ENCODE measurements around the gene OR2T27. TPM values are rescaled to one million over a fixed set of nuclear protein-coding genes. Genes with fewer than 3 reads are reported as not detected.

Gene OR2T27
- total and polyA plus RNA-seq, 9 of the 15 experiments (the other 6 are each of a cell fraction or from before 2014, with no cell fraction given): not detected

GRCh38 chr1:248627971-248628844, 27.1 kb downstream of the OR2T27 start:
- Histone ChIP-seq H3K79me2 (ENCODE audit: control insufficient read depth, insufficient read depth, low read length) (no peaks in the 10 kb centered on the region), H2AFZ (ENCODE audit: low read depth, low read length) (no peak overlapping the region), H3K4me2 (ENCODE audit: insufficient read depth, low read length) (no peak overlapping the region), H3K9me1 (ENCODE audit: control insufficient read depth, insufficient read depth, low read length) (no peaks in the 10 kb centered on the region), H3K36me3 (ENCODE audit: control insufficient read depth, insufficient read depth, low read length) (no peaks in the 10 kb centered on the region), H4K20me1 (replicated peaks; ENCODE audit: control insufficient read depth, insufficient read depth, low read length) (no peaks in the 10 kb centered on the region), H3K9me3 (replicated peaks; ENCODE audit: control insufficient read depth, insufficient read depth, low read depth, low read length) (no peaks in the 10 kb centered on the region), H3K9ac (ENCODE audit: insufficient read depth in 1 of 2, low read depth in 2 of 2, low read length in 2 of 2) (no peak overlapping the region), H3K27ac (ENCODE audit: extremely low read depth, low read depth, low read length) (no peak overlapping the region), H3K27me3 (ENCODE audit: control insufficient read depth in 2 of 2, insufficient read depth in 2 of 2, low read length in 2 of 2) (no peaks in the 10 kb centered on the region), H3K4me1 (replicated peaks in 1 of 2; ENCODE audit: control insufficient read depth in 2 of 2, insufficient read depth in 2 of 2, low read length in 2 of 2) (no peaks in the 10 kb centered on the region), H3K4me3 (no peak overlapping the region)
- ATAC-seq (no peak), DNase-seq (ENCODE audit: extremely low read depth in 1 of 4, low spot score in 3 of 4) (no peak), FAIRE-seq (no peak)
- CTCF ChIA-PET (ENCODE audit: low intra/inter-chr PET ratio): no interaction called here
- in situ Hi-C loops (cut with MboI) (no loop called here), intact Hi-C loops (cut with micrococcal nuclease) (no loop called here)
- BruUV-seq (replicated peaks): no TSS peak
- 0% methylated on average over 3 of the region's 9 CpGs for WGBS (ENCODE audit: insufficient coverage, low coverage, missing lambda C conversion rate)
- POLR2A ChIA-PET: no interaction called here
- TF ChIP-seq NELFE (IDR thresholded peaks at IDR 0.05; ENCODE audit: insufficient read depth, insufficient read length): no peak
- no peak for TF ChIP-seq GTF2B (IDR thresholded peaks at IDR 0.05; ENCODE audit: extremely low read depth, insufficient read length)
- TF ChIP-seq XRCC3 (IDR thresholded peaks at IDR 0.05): no peak
- no peak for TF ChIP-seq NUFIP1 (IDR thresholded peaks at IDR 0.05; ENCODE audit: partially characterized antibody)
- TF ChIP-seq ZNF586 (CRISPR knock-in tag; conservative IDR thresholded peaks at IDR 0.05): no peak
- TF ChIP-seq, protein P1, sequence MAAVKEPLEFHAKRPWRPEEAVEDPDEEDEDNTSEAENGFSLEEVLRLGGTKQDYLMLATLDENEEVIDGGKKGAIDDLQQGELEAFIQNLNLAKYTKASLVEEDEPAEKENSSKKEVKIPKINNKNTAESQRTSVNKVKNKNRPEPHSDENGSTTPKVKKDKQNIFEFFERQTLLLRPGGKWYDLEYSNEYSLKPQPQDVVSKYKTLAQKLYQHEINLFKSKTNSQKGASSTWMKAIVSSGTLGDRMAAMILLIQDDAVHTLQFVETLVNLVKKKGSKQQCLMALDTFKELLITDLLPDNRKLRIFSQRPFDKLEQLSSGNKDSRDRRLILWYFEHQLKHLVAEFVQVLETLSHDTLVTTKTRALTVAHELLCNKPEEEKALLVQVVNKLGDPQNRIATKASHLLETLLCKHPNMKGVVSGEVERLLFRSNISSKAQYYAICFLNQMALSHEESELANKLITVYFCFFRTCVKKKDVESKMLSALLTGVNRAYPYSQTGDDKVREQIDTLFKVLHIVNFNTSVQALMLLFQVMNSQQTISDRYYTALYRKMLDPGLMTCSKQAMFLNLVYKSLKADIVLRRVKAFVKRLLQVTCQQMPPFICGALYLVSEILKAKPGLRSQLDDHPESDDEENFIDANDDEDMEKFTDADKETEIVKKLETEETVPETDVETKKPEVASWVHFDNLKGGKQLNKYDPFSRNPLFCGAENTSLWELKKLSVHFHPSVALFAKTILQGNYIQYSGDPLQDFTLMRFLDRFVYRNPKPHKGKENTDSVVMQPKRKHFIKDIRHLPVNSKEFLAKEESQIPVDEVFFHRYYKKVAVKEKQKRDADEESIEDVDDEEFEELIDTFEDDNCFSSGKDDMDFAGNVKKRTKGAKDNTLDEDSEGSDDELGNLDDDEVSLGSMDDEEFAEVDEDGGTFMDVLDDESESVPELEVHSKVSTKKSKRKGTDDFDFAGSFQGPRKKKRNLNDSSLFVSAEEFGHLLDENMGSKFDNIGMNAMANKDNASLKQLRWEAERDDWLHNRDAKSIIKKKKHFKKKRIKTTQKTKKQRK (IDR thresholded peaks at IDR 0.05; ENCODE audit: borderline replicate concordance, low read depth, low read length): no peak
- no peak for TF ChIP-seq NFIC (IDR thresholded peaks at IDR 0.05)
- TF ChIP-seq SMC3 (conservative IDR thresholded peaks at IDR 0.05; ENCODE audit: insufficient read depth, low read depth, low read length): no peak
- no peak for TF ChIP-seq SP2 (IDR thresholded peaks at IDR 0.05; ENCODE audit: extremely low read depth, low read depth, low read length, poor library complexity, severe bottlenecking)
- no peak for TF ChIP-seq ZHX1 (conservative IDR thresholded peaks at IDR 0.05; ENCODE audit: low read length)
